ENCODE data around the gene DNAJC7.

DNAJC7 gene

GRCh38 chr17:41982026-41982760 is 35.0 kb downstream of the DNAJC7 start:
- no peaks in the 10 kb centered on the region for H3K79me2 ChIP-seq (ENCODE audit: insufficient read depth, low read length)
- no peaks in the 10 kb centered on the region for H4K20me1 ChIP-seq (ENCODE audit: low read depth, low read length)
- no peaks in the 10 kb centered on the region for H3K9me2 ChIP-seq (replicated peaks; ENCODE audit: insufficient read depth, low read length)
- H3F3A ChIP-seq (ENCODE audit: insufficient read depth) = no peaks in the 10 kb centered on the region
- no peaks in the 10 kb centered on the region for H3K9me3 ChIP-seq (ENCODE audit: insufficient read depth, low read length)
- peaks cover 12% of the 10 kb centered on the region; the same call in 1 of the 2 replicates for H3K36me3 ChIP-seq (ENCODE audit: low read length)
- H3K4me2 ChIP-seq (ENCODE audit: low read depth, low read length, poor library complexity, severe bottlenecking) = no peak overlapping the region
- H2AFZ ChIP-seq (ENCODE audit: low read depth, low read length, severe bottlenecking) = no peak overlapping the region
- no peak overlapping the region for H3K4me3 ChIP-seq (ENCODE audit: insufficient read depth, low read length, poor library complexity, severe bottlenecking)
- no peaks in the 10 kb centered on the region for H3K27me3 ChIP-seq (ENCODE audit: low read length)
- H3K27ac ChIP-seq (ENCODE audit: low read depth, low read length) = no peak overlapping the region
- no peak for TF ChIP-seq CTCF (IDR thresholded peaks at IDR 0.05; ENCODE audit: insufficient read depth, low read length, poor library complexity, severe bottlenecking)
- TF ChIP-seq EZH2phosphoT487 (conservative IDR thresholded peaks at IDR 0.05; ENCODE audit: low read length) = no peak
- no peak overlapping the region for H3K9ac ChIP-seq (ENCODE audit: low read length)

GRCh38 chr17:41977991-41978390 is 39.2 kb downstream of the DNAJC7 start:
- no peak overlapping the region for H2AFZ ChIP-seq (ENCODE audit: low read depth, low read length, severe bottlenecking)
- no peak overlapping the region for H3K4me3 ChIP-seq (ENCODE audit: insufficient read depth, low read length, poor library complexity, severe bottlenecking)
- H3K9ac ChIP-seq (ENCODE audit: low read length) = no peak overlapping the region
- H3K36me3 ChIP-seq (ENCODE audit: low read length) = 0 out of 2 replicates have a peak, but pooled peaks cover 2% of the 10 kb centered on the region
- no peaks in the 10 kb centered on the region for H3K9me2 ChIP-seq (replicated peaks; ENCODE audit: insufficient read depth, low read length)
- TF ChIP-seq EZH2phosphoT487 (conservative IDR thresholded peaks at IDR 0.05; ENCODE audit: low read length) = no peak
- TF ChIP-seq CTCF (IDR thresholded peaks at IDR 0.05; ENCODE audit: insufficient read depth, low read length, poor library complexity, severe bottlenecking) = no peak
- no peaks in the 10 kb centered on the region for H4K20me1 ChIP-seq (ENCODE audit: low read depth, low read length)
- no peaks in the 10 kb centered on the region for H3K27me3 ChIP-seq (ENCODE audit: low read length)
- H3K9me3 ChIP-seq (ENCODE audit: insufficient read depth, low read length) = no peaks in the 10 kb centered on the region
- no peaks in the 10 kb centered on the region; the same call in 1 of the 2 replicates for H3F3A ChIP-seq (ENCODE audit: insufficient read depth)
- no peak overlapping the region for H3K4me2 ChIP-seq (ENCODE audit: low read depth, low read length, poor library complexity, severe bottlenecking)
- no peak overlapping the region for H3K27ac ChIP-seq (ENCODE audit: low read depth, low read length)
- H3K79me2 ChIP-seq (ENCODE audit: insufficient read depth, low read length) = no peaks in the 10 kb centered on the region

- Histone ChIP-seq H3K4me3 (ENCODE audit: insufficient read depth, low read length, poor library complexity, severe bottlenecking) (no peak overlapping the region), H3K36me3 (ENCODE audit: low read length) (0 out of 2 replicates have a peak, but pooled peaks cover 2% of the 10 kb centered on the region), H3K27ac (ENCODE audit: low read depth, low read length) (no peak overlapping the region), H3K79me2 (ENCODE audit: insufficient read depth, low read length) (no peaks in the 10 kb centered on the region), H2AFZ (ENCODE audit: low read depth, low read length, severe bottlenecking) (no peak overlapping the region), H3F3A (ENCODE audit: insufficient read depth) (no peaks in the 10 kb centered on the region; the same call in 1 of the 2 replicates), H3K27me3 (ENCODE audit: low read length) (no peaks in the 10 kb centered on the region), H4K20me1 (ENCODE audit: low read depth, low read length) (no peaks in the 10 kb centered on the region), H3K4me2 (ENCODE audit: low read depth, low read length, poor library complexity, severe bottlenecking) (no peak overlapping the region), H3K9ac (ENCODE audit: low read length) (no peak overlapping the region), H3K9me3 (ENCODE audit: insufficient read depth, low read length) (no peaks in the 10 kb centered on the region), H3K9me2 (replicated peaks; ENCODE audit: insufficient read depth, low read length) (no peaks in the 10 kb centered on the region)
- TF ChIP-seq EZH2phosphoT487 (conservative IDR thresholded peaks at IDR 0.05; ENCODE audit: low read length) (no peak), CTCF (IDR thresholded peaks at IDR 0.05; ENCODE audit: insufficient read depth, low read length, poor library complexity, severe bottlenecking) (no peak)
Measured at GRCh38 chr17:41976142-41976768, 41.0 kb downstream of the DNAJC7 start.
